HCT116 (cell line): Measurements from ENCODE around the gene AURKAIP1. TPM values are rescaled to one million over a fixed set of nuclear protein-coding genes. Genes with fewer than 3 reads are reported as not detected.
"Not testable (repeated sequence)": the region's sequence is repeated elsewhere in the genome, so short reads cannot be mapped to it uniquely, and the experiment has no call there.

Experiments used
- ATAC-seq: fragments of 200-7000 bp; cut with Tn5 transposase; 2 replicates; pipeline ENCODE4 v1.9.1; 2020; ENCODE audit warnings: mild to moderate bottlenecking, moderate library complexity
- BruUV-seq: library from RNA; stranded (reverse); fragments of 400-500 nt; replicated peaks from 2 replicates; lab custom pipeline; 2021; lab: Mats Ljungman, UMichigan
- CTCF ChIA-PET: fragments of 300-600 bp; sonication (Branson Sonifier 250); formaldehyde crosslinking; loops from one replicate; lab custom pipeline; 2021; ENCODE audit warnings: antibody characterized with exemption; lab: Charles Lee
- POLR2A ChIA-PET: fragments of 300-600, 350-600 bp; sonication (Branson Sonifier 250); formaldehyde crosslinking; loops from one replicate; lab custom pipeline; 2021; ENCODE audit warnings: antibody characterized with exemption; lab: Charles Lee
- RAD21 ChIA-PET, 2 experiments: fragments of 300-600 bp; sonication (Branson Sonifier 250); formaldehyde crosslinking; loops; one replicate each; lab custom pipeline; 2023; ENCODE audit warnings: low total read pairs in 2 of 2; ENCODE audit not compliant: uncharacterized antibody in 2 of 2, unreplicated experiment in 2 of 2, low non-redundant PET in 1 of 2; lab: Charles Lee
- DNase-seq: peaks from one replicate; pipeline ENCODE4 v3.0.0-alpha.2; 2010; ENCODE audit warnings: low read depth, low spot score
- H2AFZ ChIP-seq: fragments of 200-600 bp; shearing (Covaris generic), sonication (generic); 2 replicates; pipeline ENCODE4 v1.6.1; 2017; ENCODE audit warnings: low read depth, mixed run types, mixed read lengths, antibody characterized with exemption, low read length; ENCODE audit not compliant: poor library complexity, severe bottlenecking
- H3K27ac ChIP-seq: 2 replicates; pipeline ENCODE4 v1.5.1; 2012; ENCODE audit warnings: low read depth, low read length
- H3K27me3 ChIP-seq: fragments of 200-600 bp; sonication (generic); 2 replicates; pipeline ENCODE4 v1.6.1; 2016; ENCODE audit warnings: mixed run types, low read length, mixed read lengths; ENCODE audit not compliant: insufficient read depth
- H3K36me3 ChIP-seq, 2 experiments: fragments of 200-500 bp in 1 of 2; fragments of 200-600 bp in 1 of 2; sonication (Bioruptor generic) in 1 of 2; sonication (generic) in 1 of 2; 2 replicates each; pipeline versions ENCODE4 v1.5.1 to v1.6.1; 2014 to 2016; ENCODE audit warnings: low read length in 2 of 2, inconsistent platforms in 1 of 2, mixed read lengths in 1 of 2, mixed run types in 1 of 2; ENCODE audit not compliant: insufficient read depth in 2 of 2, control insufficient read depth in 1 of 2
- H3K4me1 ChIP-seq, 2 experiments: fragments of 200-600 bp in 1 of 2; sonication (generic) in 1 of 2; 2 replicates each; pipeline versions ENCODE4 v1.5.1 to v1.6.1; 2012 to 2017; ENCODE audit warnings: low read length in 2 of 2, inconsistent platforms in 1 of 2, mild to moderate bottlenecking in 1 of 2, mixed read lengths in 1 of 2, mixed run types in 1 of 2, moderate library complexity in 1 of 2; ENCODE audit not compliant: insufficient read depth in 2 of 2, control insufficient read depth in 1 of 2
- H3K4me2 ChIP-seq: fragments of 200-600 bp; sonication (generic); 2 replicates; pipeline ENCODE4 v1.6.1; 2017; ENCODE audit warnings: mixed run types, low read length, mixed read lengths
- H3K4me3 ChIP-seq, 2 experiments: fragments of 200-600 bp in 1 of 2; sonication (generic) in 1 of 2; replicated peaks in 1 of 2; 2 replicates each; pipeline ENCODE4 v1.5.1; 2011 to 2016; ENCODE audit warnings: low read length in 2 of 2, control low read depth in 1 of 2, low read depth in 1 of 2, mild to moderate bottlenecking in 1 of 2, mixed read lengths in 1 of 2, mixed run types in 1 of 2
- H3K79me2 ChIP-seq: fragments of 200-600 bp; sonication (generic); 2 replicates; pipeline ENCODE4 v1.6.1; 2017; ENCODE audit warnings: mild to moderate bottlenecking, mixed run types, low read length, moderate library complexity, mixed read lengths; ENCODE audit not compliant: insufficient read depth
- H3K9ac ChIP-seq: fragments of 200-600 bp; sonication (generic); 2 replicates; pipeline ENCODE4 v1.6.1; 2016; ENCODE audit warnings: low read length, mixed read lengths
- H3K9me2 ChIP-seq: fragments of 200-600 bp; sonication (generic), shearing (Covaris generic); 2 replicates; pipeline ENCODE4 v1.6.1; 2017; ENCODE audit warnings: mixed run types, mild to moderate bottlenecking, moderate library complexity; ENCODE audit not compliant: insufficient read depth
- H3K9me3 ChIP-seq, 2 experiments: fragments of 200-500 bp in 1 of 2; fragments of 200-600 bp in 1 of 2; sonication (Bioruptor generic) in 1 of 2; sonication (generic) in 1 of 2; 2 replicates each; pipeline ENCODE4 v1.6.1; 2014 to 2017; ENCODE audit warnings: low read length in 2 of 2, mixed read lengths in 2 of 2, inconsistent platforms in 1 of 2, low read depth in 1 of 2, mild to moderate bottlenecking in 1 of 2, mixed run types in 1 of 2, moderate library complexity in 1 of 2; ENCODE audit not compliant: control insufficient read depth in 1 of 2, insufficient read depth in 1 of 2
- H4K20me1 ChIP-seq: fragments of 200-600 bp; sonication (generic), shearing (Covaris generic); 2 replicates; pipeline ENCODE4 v1.6.1; 2017; ENCODE audit warnings: mixed run types, mild to moderate bottlenecking, moderate library complexity; ENCODE audit not compliant: insufficient read depth
- ELF1 ChIP-seq: IDR thresholded peaks from 2 replicates; pipeline ENCODE4 v1.6.1; 2012; ENCODE audit warnings: low read depth, borderline replicate concordance
- POLR2AphosphoS5 ChIP-seq: IDR thresholded peaks from 2 replicates; pipeline ENCODE4 v1.6.1; 2011; ENCODE audit warnings: mild to moderate bottlenecking, low read depth, low read length, moderate library complexity
- REST ChIP-seq: IDR thresholded peaks from 2 replicates; pipeline ENCODE4 v1.6.1; 2012; ENCODE audit warnings: low read depth
- SRF ChIP-seq: IDR thresholded peaks from 2 replicates; pipeline ENCODE4 v1.6.1; 2012; ENCODE audit warnings: low read depth
- YY1 ChIP-seq: IDR thresholded peaks from 2 replicates; pipeline ENCODE4 v1.6.1; 2011; ENCODE audit warnings: low read length, low read depth, moderate library complexity, mild to moderate bottlenecking; ENCODE audit not compliant: insufficient replicate concordance; ENCODE audit errors: extremely low read depth
- ZBTB33 ChIP-seq: IDR thresholded peaks from 2 replicates; pipeline ENCODE4 v1.6.1; 2011; ENCODE audit warnings: mild to moderate bottlenecking, low read length, moderate library complexity; ENCODE audit not compliant: insufficient replicate concordance; ENCODE audit errors: extremely low read depth
- intact Hi-C: fragments of 100-400 bp; cut with micrococcal nuclease; formaldehyde crosslinking; loops from 2 replicates; pipeline ENCODE4 v1.10.0; 2022
- total RNA-seq: library from RNA; stranded (reverse); gene quantifications from one replicate; pipeline ENCODE4 v1.2.1, GENCODE V29; 2021; ENCODE audit not compliant: unreplicated experiment
- TF ChIP-seq, protein P1 (sequence below), 3 experiments: fragments of 200-600 bp in 1 of 3; sonication (generic) in 1 of 3; IDR thresholded peaks in 2 of 3; conservative IDR thresholded peaks in 1 of 3; 2 replicates each; pipeline ENCODE4 v1.5.1; 2012 to 2017; ENCODE audit warnings: low read depth in 2 of 3, low read length in 2 of 3, antibody characterized with exemption in 1 of 3, borderline replicate concordance in 1 of 3, control low read depth in 1 of 3, mild to moderate bottlenecking in 1 of 3, mixed read lengths in 1 of 3, mixed run types in 1 of 3, moderate library complexity in 1 of 3; ENCODE audit not compliant: insufficient read depth in 1 of 3

The AURKAIP1 gene
- total RNA-seq, 1 experiment from 2014 or later, result 200 TPM

GRCh38 chr1:1403653-1404052 is 28.6 kb upstream of the AURKAIP1 start:
- CTCF ChIA-PET, result no interaction called here
- intact Hi-C loops, result loop anchor here (2.0 kb wide), 1 partner anchor 37 kb away; no protein-coding TSS in a partner anchor
- peaks cover 23 to 50% of the 10 kb centered on the region in 2 experiments for H3K4me1 ChIP-seq
- H4K20me1 ChIP-seq, result peaks cover 9% of the 10 kb centered on the region; the same call in 1 of the 2 replicates
- H3K4me2 ChIP-seq, result no peak overlapping the region
- H3K79me2 ChIP-seq, result peaks cover 85% of the 10 kb centered on the region
- no peaks in the 10 kb centered on the region for H3K9me2 ChIP-seq
- peaks cover 17 to 42% of the 10 kb centered on the region in 2 experiments for H3K36me3 ChIP-seq
- no peak overlapping the region for H3K4me3 ChIP-seq
- H3K9me3 ChIP-seq, result no peaks in the 10 kb centered on the region
- H3K9ac ChIP-seq, result no peak overlapping the region
- BruUV-seq, result no TSS peak
- DNase-seq (no peak), ATAC-seq (no peak)
- H3K27me3 ChIP-seq, result no peaks in the 10 kb centered on the region
- TF ChIP-seq POLR2AphosphoS5 (no peak), ZBTB33 (no peak), REST (no peak), YY1 (no peak), ELF1 (no peak), SRF (no peak)
- TF ChIP-seq, protein P1, sequence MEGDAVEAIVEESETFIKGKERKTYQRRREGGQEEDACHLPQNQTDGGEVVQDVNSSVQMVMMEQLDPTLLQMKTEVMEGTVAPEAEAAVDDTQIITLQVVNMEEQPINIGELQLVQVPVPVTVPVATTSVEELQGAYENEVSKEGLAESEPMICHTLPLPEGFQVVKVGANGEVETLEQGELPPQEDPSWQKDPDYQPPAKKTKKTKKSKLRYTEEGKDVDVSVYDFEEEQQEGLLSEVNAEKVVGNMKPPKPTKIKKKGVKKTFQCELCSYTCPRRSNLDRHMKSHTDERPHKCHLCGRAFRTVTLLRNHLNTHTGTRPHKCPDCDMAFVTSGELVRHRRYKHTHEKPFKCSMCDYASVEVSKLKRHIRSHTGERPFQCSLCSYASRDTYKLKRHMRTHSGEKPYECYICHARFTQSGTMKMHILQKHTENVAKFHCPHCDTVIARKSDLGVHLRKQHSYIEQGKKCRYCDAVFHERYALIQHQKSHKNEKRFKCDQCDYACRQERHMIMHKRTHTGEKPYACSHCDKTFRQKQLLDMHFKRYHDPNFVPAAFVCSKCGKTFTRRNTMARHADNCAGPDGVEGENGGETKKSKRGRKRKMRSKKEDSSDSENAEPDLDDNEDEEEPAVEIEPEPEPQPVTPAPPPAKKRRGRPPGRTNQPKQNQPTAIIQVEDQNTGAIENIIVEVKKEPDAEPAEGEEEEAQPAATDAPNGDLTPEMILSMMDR (IDR thresholded peaks at IDR 0.05 in 2 of 3, conservative IDR thresholded peaks at IDR 0.05 in 1 of 3; ENCODE audit: borderline replicate concordance in 1 of 3, insufficient read depth in 1 of 3, low read depth in 2 of 3, low read length in 2 of 3), result no peak
- POLR2A ChIA-PET, result no interaction called here
- H3K27ac ChIP-seq, result no peak overlapping the region
- H2AFZ ChIP-seq, result no peak overlapping the region
- RAD21 ChIA-PET, result no interaction called here

GRCh38 chr1:1402901-1403392 is 27.9 kb upstream of the AURKAIP1 start:
- intact Hi-C loops, result loop anchor here (2.0 kb wide), 1 partner anchor 38 kb away; no protein-coding TSS in a partner anchor
- ATAC-seq, POLR2A ChIA-PET, H3K9me2 ChIP-seq, H3K4me2 ChIP-seq, BruUV-seq, H4K20me1 ChIP-seq, H3K9me3 ChIP-seq, H3K4me3 ChIP-seq, RAD21 ChIA-PET, H2AFZ ChIP-seq, DNase-seq, H3K9ac ChIP-seq, H3K27me3 ChIP-seq: not testable (repeated sequence)
- 0 out of 2 replicates have a peak overlapping the region, but pooled peaks have one; percentile 86 for H3K27ac ChIP-seq
- CTCF ChIA-PET, result interaction anchor here (1.0 to 1.6 kb wide), 3 partner anchors 13 to 38 kb away, joined by 4 to 9 read pairs (median 5); partner anchors contain the start of gene AURKAIP1
- peaks cover 17 to 43% of the 10 kb centered on the region in 2 experiments for H3K36me3 ChIP-seq
- H3K79me2 ChIP-seq, result peaks cover 85% of the 10 kb centered on the region
- H3K4me1 ChIP-seq, result peaks cover 19 to 49% of the 10 kb centered on the region in 2 experiments
